K562 (cell line): ENCODE data around the gene XIRP1.

Experiments
- CBX3 ChIP-seq, 2 experiments: IDR thresholded peaks; 1 replicate in 1 of 2; 2 replicates in 1 of 2; pipeline ENCODE4 v1.6.1; 2012; ENCODE audit warnings: inconsistent platforms in 2 of 2, low read length in 2 of 2, borderline replicate concordance in 1 of 2, control low read depth in 1 of 2
- GATAD2A ChIP-seq: fragments of 450-650 bp; IDR thresholded peaks from 2 replicates; pipeline ENCODE4 v1.6.1; 2017
- MTA3 ChIP-seq: fragments of 450-650 bp; formaldehyde crosslinking; IDR thresholded peaks from 2 replicates; pipeline ENCODE4 v1.6.1; 2017; ENCODE audit warnings: mild to moderate bottlenecking, borderline replicate concordance
- MYC ChIP-seq, 2 experiments: fragments of 250-450 bp in 1 of 2; sonication (Bioruptor Pico) in 1 of 2; IDR thresholded peaks; 2 replicates each; pipeline versions ENCODE4 v1.5.1 to v1.6.1; 2012 to 2021; ENCODE audit warnings: low read depth in 2 of 2, borderline replicate concordance in 1 of 2, improper control_type of control experiment in 1 of 2, low read length in 1 of 2, mild to moderate bottlenecking in 1 of 2, moderate library complexity in 1 of 2
- POLR2A ChIP-seq: fragments of 450-650 bp; conservative IDR thresholded peaks from 2 replicates; pipeline ENCODE4 v1.6.1; 2016
- POLR2AphosphoS5 ChIP-seq: IDR thresholded peaks from 2 replicates; pipeline ENCODE4 v1.6.1; 2011; ENCODE audit warnings: mild to moderate bottlenecking, low read depth, low read length, moderate library complexity; ENCODE audit not compliant: control insufficient read depth, insufficient read depth
- RAD21 ChIP-seq, 2 experiments: fragments of 250-450 bp in 1 of 2; fragments of 450-650 bp in 1 of 2; sonication (Bioruptor Pico) in 1 of 2; formaldehyde crosslinking in 1 of 2; IDR thresholded peaks in 1 of 2; conservative IDR thresholded peaks in 1 of 2; 2 replicates each; pipeline versions ENCODE4 v1.4.0 to v1.8.0; 2020 to 2022; ENCODE audit warnings: mild to moderate bottlenecking in 2 of 2, moderate library complexity in 1 of 2
- RBM22 ChIP-seq: fragments of 200-400 bp; formaldehyde crosslinking; IDR thresholded peaks from 2 replicates; pipeline ENCODE4 v1.6.1; 2018; ENCODE audit warnings: low read length, low read depth; ENCODE audit not compliant: poor library complexity, severe bottlenecking
- SP2 ChIP-seq: IDR thresholded peaks from 2 replicates; pipeline ENCODE4 v1.6.1; 2011; ENCODE audit warnings: mild to moderate bottlenecking, low read depth, low read length, moderate library complexity; ENCODE audit not compliant: poor library complexity, severe bottlenecking; ENCODE audit errors: extremely low read depth
- USF1 ChIP-seq: sonication (generic); formaldehyde crosslinking; IDR thresholded peaks from 2 replicates; pipeline ENCODE4 v1.9.0; 2022; ENCODE audit warnings: mild to moderate bottlenecking, missing genetic modification reagents
- ZFP36 ChIP-seq: fragments of 150-350 bp; IDR thresholded peaks from 2 replicates; pipeline ENCODE4 v1.6.1; 2018; ENCODE audit warnings: low read length, low read depth; ENCODE audit not compliant: partially characterized antibody
- TF ChIP-seq, protein P1 (sequence below): sonication (generic); formaldehyde crosslinking; IDR thresholded peaks from 2 replicates; pipeline ENCODE4 v1.8.0; 2022; ENCODE audit warnings: mild to moderate bottlenecking, missing genetic modification reagents
- TF ChIP-seq, protein P2 (sequence below): sonication (generic); formaldehyde crosslinking; IDR thresholded peaks from 2 replicates; pipeline ENCODE4 v1.5.0; 2020; ENCODE audit warnings: missing genetic modification reagents

- peak; percentile 51 for TF ChIP-seq RBM22
- TF ChIP-seq RAD21 (CRISPR knock-in tag; conservative IDR thresholded peaks at IDR 0.05 in 1 of 2, IDR thresholded peaks at IDR 0.05 in 1 of 2): no peak
- TF ChIP-seq, protein P1, sequence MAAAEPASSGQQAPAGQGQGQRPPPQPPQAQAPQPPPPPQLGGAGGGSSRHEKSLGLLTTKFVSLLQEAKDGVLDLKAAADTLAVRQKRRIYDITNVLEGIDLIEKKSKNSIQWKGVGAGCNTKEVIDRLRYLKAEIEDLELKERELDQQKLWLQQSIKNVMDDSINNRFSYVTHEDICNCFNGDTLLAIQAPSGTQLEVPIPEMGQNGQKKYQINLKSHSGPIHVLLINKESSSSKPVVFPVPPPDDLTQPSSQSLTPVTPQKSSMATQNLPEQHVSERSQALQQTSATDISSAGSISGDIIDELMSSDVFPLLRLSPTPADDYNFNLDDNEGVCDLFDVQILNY (CRISPR knock-in tag): no peak
- TF ChIP-seq ZFP36: no peak
- TF ChIP-seq MTA3: no peak
- no peak for TF ChIP-seq USF1 (CRISPR knock-in tag)
- no peak for TF ChIP-seq POLR2A
- TF ChIP-seq POLR2AphosphoS5: peak; percentile 42; the same call in 1 of the 2 replicates
- TF ChIP-seq SP2: no peak
- TF ChIP-seq, protein P2, sequence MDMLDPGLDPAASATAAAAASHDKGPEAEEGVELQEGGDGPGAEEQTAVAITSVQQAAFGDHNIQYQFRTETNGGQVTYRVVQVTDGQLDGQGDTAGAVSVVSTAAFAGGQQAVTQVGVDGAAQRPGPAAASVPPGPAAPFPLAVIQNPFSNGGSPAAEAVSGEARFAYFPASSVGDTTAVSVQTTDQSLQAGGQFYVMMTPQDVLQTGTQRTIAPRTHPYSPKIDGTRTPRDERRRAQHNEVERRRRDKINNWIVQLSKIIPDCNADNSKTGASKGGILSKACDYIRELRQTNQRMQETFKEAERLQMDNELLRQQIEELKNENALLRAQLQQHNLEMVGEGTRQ: no peak
- no peak for TF ChIP-seq GATAD2A
- no peak for TF ChIP-seq CBX3 (IDR thresholded peaks at IDR 0.05; ENCODE audit: borderline replicate concordance in 1 of 2, low read length in 2 of 2)
- no peak for TF ChIP-seq MYC (IDR thresholded peaks at IDR 0.05; ENCODE audit: low read depth, low read length)
- no peak for TF ChIP-seq MYC (CRISPR knock-in tag; IDR thresholded peaks at IDR 0.05; ENCODE audit: borderline replicate concordance, low read depth)
These were observed 47.5 kb downstream of the XIRP1 start for GRCh38 chr3:39144748-39145380.
